HG03439 (cell line): ENCODE data around the gene ART3.
"Not testable (repeated sequence)": the region's sequence is repeated elsewhere in the genome, so short reads cannot be mapped to it uniquely, and the experiment has no call there.

Experiments
- ATAC-seq: cut with Tn5 transposase; IDR thresholded peaks from one replicate; pipeline ENCODE4 v1.9.1; 2021; ENCODE audit warnings: mild to moderate bottlenecking, moderate library complexity; ENCODE audit not compliant: unreplicated experiment

ART3 gene

GRCh38 chr4:76074468-76074867 lies at the start of gene ART3:
ART3 (plus strand) TSS chr4:76074709; CDS start chr4:76075890, 1,181 bp downstream.
- ATAC-seq, result no peak

- ATAC-seq, result no peak
Observed at GRCh38 chr4:76028350-76028765, 46.2 kb upstream of the ART3 start.

DNA sequence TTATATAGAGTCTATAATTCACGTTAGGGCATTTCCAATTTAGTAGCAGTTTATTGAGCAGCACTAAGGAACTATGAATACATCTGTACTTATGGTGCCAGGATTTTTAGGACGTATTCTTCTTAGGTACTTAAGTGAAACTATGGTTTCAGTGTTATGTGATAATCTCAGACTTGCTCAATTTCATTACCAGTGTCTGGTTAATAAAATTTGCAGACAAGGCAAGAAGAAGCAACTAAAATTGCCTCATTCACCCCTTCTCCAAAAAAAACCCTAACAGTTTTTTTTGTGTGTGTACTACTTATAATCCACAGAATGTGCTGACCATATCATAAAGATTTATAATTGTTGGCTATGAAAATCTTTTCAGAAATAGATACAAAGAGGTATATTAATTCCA lies 45.2 kb upstream of the ART3 start:
- ATAC-seq, result no peak

GRCh38 chr4:76035141-76035540 lies 39.4 kb upstream of the ART3 start:
- ATAC-seq, result no peak

DNA sequence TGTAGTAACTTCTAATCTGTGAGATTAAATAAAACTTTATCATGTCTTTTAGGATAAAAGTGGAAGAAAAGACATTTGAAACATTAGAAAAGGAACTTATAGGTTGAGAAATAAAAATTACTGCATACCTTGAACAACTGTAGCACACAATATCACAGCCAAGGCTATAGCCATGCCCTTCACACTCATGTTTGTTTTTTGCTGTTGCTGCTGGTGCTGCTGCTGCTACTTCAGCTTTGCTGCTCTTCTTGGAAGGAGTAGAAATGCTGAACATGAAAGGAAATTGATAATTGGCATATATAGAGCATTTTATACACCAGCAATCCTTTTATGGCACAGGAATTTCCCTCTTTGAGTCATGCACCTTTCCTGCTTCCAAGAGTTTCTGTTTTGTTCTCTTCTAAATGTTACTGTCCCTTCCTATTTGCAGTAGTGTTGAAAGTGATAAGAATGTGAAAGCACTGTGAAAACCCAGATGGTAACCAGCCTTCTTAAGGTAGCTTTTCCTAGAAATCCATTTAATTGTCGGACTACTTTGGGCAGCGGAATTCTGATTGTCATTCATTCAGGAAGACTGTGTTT lies 38.6 kb upstream of the ART3 start, which contains the start of gene CXCL11:
Gene CXCL11 (minus strand): TSS at position 272 of the 582 bp plus-strand sequence. CDS start 83 bp downstream, at position 189.
- ATAC-seq, result no peak

DNA sequence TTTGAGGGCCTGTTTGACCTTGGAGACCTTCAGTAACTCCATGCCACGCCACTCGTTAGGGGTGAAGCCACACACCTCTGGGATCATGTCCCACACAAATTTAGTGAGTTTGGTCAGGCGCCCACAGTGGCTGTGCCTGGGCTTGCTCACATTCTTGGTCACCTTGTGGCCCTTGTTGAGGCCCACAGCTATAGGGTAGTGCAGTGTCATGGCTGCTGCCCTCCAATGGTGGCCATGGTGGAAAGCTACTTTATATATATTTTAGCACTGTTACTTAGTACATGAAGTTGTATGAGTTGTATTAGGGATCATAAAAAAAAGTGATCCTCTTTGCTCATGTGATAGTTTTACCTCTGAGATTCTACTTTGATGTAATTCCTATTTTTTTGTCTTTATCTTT lies 37.7 kb upstream of the ART3 start:
- ATAC-seq, result no peak

- ATAC-seq, result not testable (repeated sequence)
Observed at GRCh38 chr4:76042241-76042998, 32.1 kb upstream of the ART3 start.

GRCh38 chr4:76043306-76043705 lies 31.2 kb upstream of the ART3 start:
- ATAC-seq, result not testable (repeated sequence)

DNA sequence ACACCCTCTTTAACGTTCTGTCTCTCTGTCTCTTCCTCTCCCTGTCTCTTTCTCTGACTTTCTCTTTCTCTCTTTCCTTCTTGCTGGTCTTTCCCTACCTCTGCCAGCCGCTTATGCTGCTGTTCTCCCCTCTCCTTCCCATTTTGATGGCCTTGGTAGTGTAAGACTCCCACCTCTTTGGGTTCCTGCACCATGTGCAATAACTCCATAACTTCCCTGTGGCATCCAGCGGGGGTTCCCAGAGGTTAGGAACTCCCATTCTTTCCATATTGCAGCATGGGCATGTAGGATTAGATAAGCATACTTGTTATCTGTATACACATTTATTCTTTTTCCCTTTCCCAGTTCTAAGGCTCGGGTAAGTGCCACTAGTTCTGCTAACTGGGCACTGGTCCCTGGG lies 29.8 kb upstream of the ART3 start:
- ATAC-seq, result not testable (repeated sequence)

GRCh38 chr4:76049860-76050416 lies 24.6 kb upstream of the ART3 start:
- ATAC-seq, result not testable (repeated sequence)

- ATAC-seq, result not testable (repeated sequence)
Observed at GRCh38 chr4:76050560-76051050, 23.9 kb upstream of the ART3 start.

DNA sequence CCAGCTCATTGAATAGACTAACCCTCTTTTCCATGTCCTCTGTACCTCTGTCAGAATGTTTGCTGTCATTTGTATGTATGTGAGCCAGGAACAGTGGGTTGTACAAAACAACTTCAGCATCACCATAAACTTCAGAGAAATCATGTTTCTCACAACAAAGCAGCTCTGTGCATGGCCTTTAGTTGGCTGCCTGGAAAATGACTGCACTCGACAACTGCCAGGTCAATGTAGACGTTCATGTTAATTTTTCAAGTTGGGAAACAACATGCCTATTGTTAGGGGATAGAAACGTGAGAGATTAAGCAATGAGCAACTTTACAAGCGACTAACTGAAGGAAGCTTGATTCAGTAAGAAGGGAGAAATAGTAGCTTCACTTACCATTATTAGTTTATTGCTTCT lies 20.8 kb upstream of the ART3 start:
- ATAC-seq, result no peak

- peak; percentile 89 for ATAC-seq
Observed at GRCh38 chr4:76055016-76055415, 19.5 kb upstream of the ART3 start.

- ATAC-seq, result no peak
Observed at GRCh38 chr4:76055421-76055820, 19.1 kb upstream of the ART3 start.

- ATAC-seq, result peak; percentile 62
Observed at GRCh38 chr4:76058302-76058701, 16.2 kb upstream of the ART3 start.

GRCh38 chr4:76058888-76059426 lies 15.6 kb upstream of the ART3 start:
- ATAC-seq, result no peak

GRCh38 chr4:76059750-76060149 lies 14.8 kb upstream of the ART3 start:
- ATAC-seq, result no peak

- no peak for ATAC-seq
Observed at GRCh38 chr4:76060506-76060905, 14.0 kb upstream of the ART3 start.

DNA sequence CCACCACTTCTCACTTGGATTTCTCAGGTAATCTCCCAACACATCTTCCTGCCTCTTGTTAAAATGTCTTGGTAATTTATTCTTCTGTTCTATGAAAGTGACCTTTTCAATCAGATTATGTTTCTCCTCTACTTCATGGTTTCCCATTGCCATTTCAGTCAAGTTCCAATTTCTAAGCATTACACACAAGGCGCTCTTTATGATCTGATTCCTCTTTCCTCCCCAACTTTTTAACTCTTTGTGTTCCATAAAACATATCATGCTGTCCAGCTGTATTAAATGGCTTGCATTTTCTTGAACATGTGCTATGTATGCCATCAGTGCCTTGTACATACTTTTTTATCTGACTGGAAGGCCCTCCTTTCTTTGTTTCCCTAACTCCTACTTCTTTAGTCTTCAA lies 13.1 kb upstream of the ART3 start:
- ATAC-seq, result no peak

DNA sequence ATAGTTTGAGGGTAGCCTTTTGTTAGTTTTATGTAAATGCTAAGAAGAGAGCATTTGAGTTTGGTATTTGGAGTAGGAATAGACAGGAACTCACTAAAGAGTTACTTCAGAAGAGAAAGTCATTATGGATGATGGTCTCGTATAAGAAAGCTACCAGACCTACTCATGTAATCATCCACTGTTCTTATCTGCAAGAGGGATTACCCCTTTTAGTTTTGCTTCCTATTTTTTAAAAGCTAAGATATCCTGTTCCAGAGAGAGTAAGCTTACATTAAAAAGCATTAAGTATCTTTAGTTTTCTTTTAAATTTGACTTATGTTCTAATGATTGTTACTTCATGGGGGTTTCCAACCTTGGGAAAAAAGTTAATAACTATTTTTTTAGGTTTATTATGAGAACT lies 12.5 kb upstream of the ART3 start:
- ATAC-seq, result no peak

- ATAC-seq, result no peak
Observed at GRCh38 chr4:76066546-76066945, 8.0 kb upstream of the ART3 start.
